Measurements from ENCODE around the gene POLR2E. TPM values are rescaled to one million over a fixed set of nuclear protein-coding genes. Genes with fewer than 3 reads are reported as not detected.
A peak's percentile ranks its signal among the peaks of the same experiment; 100 is the strongest.

POLR2E gene
- total RNA-seq, 1 experiment from 2014 or later, result 261 TPM

DNA sequence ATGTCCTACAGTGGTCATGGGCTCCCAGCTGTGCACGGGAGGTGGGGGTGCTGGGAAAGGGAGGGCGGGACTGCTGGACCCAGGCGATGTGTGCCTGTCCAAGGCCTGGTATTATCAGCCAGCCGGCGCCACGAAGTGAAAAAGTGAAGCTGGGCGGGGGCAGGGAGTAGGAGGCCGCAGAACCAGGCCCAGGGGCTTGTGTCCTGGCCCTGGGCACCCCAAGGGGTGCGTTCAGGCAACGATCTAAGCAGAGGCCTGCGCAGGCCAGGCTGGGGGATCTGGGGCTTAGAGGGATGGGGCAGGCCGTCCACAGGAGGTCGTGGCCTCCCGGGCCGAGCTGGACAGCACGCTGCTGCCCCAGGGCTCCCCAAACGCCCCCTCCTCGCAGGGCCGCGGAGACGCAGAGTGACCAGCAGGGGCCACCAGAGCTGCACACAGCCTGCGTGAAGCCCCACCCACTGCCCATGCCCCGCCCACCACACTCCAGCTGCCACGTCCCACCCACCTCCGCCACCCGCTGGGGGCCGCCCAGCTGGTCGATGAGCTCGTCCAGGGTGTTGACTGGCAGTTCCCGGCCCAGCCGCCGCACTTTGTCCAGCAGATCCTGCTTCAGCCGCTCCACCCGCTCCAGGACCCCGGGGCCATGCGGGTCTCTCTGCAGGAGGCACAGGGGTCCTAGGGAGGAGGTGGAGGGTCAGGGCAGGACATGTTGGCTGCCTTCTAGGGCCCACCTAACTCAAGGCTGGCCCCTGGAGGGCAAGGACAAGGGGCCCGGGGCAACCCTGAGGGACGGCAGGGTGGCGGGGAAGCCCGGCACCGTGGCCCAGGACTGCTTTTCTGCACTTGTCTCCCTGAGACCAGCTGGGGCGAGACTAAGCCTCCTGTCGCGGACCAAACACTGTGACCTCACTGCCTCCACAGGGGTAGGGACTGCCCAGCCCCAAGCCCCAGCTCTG, 18.1 kb upstream of the POLR2E start:
- Mint-ChIP-seq H3K27ac (no peak overlapping the region), H3K36me3 (ENCODE audit: insufficient read depth in 1 of 3, low read depth in 3 of 3) (peaks cover 2 to 12% (median 7%) of the 10 kb centered on the region in 3 experiments; a peak in 5 of 7 replicates), H3K9me3 (no peaks in the 10 kb centered on the region), H3K27me3 (ENCODE audit: low read depth) (peaks cover 2% of the 10 kb centered on the region), H3K4me3 (no peak overlapping the region), H3K4me1 (peaks cover 0 to 9% of the 10 kb centered on the region in 2 experiments; a peak in 2 of 4 replicates)
- Histone ChIP-seq H2BK20ac (ENCODE audit: low read depth, low read length, poor library complexity, severe bottlenecking) (no peak overlapping the region), H4K20me1 (ENCODE audit: control insufficient read depth, insufficient read depth, insufficient read length) (no peaks in the 10 kb centered on the region), H4K8ac (replicated peaks; ENCODE audit: insufficient read length, low read depth, low read length) (no peak overlapping the region), H3K23me2 (ENCODE audit: insufficient read length, low read depth, low read length, poor library complexity, severe bottlenecking) (no peaks in the 10 kb centered on the region), H3K9me3 (ENCODE audit: control insufficient read depth, low read depth, low read length) (no peaks in the 10 kb centered on the region), H3K27ac (ENCODE audit: insufficient read length, low read depth, low read length) (no peak overlapping the region), H3K14ac (ENCODE audit: insufficient read depth, low read length) (no peak overlapping the region), H3K4ac (ENCODE audit: low read depth, low read length) (no peak overlapping the region), H2BK120ac (ENCODE audit: low read depth, low read length, poor library complexity, severe bottlenecking) (no peak overlapping the region), H3K23ac (ENCODE audit: insufficient read length, low read depth, low read length) (no peak overlapping the region), H4K91ac (ENCODE audit: insufficient read length, low read depth, low read length) (peak overlapping the region; percentile 20), H2BK15ac (ENCODE audit: low read depth, low read length) (no peak overlapping the region), H4K5ac (ENCODE audit: insufficient read length, low read depth, low read length) (no peak overlapping the region), H3K79me2 (ENCODE audit: insufficient read depth, low read length) (no peaks in the 10 kb centered on the region), H3K18ac (ENCODE audit: insufficient read length, low read depth, low read length) (no peak overlapping the region), H2BK12ac (ENCODE audit: insufficient read length, low read depth, low read length) (no peak overlapping the region), H3K79me1 (ENCODE audit: insufficient read depth, low read depth, low read length, poor library complexity, severe bottlenecking) (no peaks in the 10 kb centered on the region), H3K9ac (ENCODE audit: extremely low read depth, insufficient read length, low read length) (no peak overlapping the region), H2AK5ac (ENCODE audit: insufficient read length, low read length) (no peak overlapping the region), H3K56ac (ENCODE audit: insufficient read length, low read depth, low read length) (no peak overlapping the region), H3T11ph (ENCODE audit: low read length) (no peak overlapping the region), H3K4me2 (ENCODE audit: insufficient read depth, insufficient read length, low read length) (no peak overlapping the region), H2AFZ (ENCODE audit: low read length) (no peak overlapping the region), H3K4me1 (ENCODE audit: insufficient read depth, low read length) (no peaks in the 10 kb centered on the region), H2BK5ac (ENCODE audit: insufficient read length, low read length) (no peak overlapping the region), H3K27me3 (ENCODE audit: insufficient read depth, low read length) (no peaks in the 10 kb centered on the region)
- peak; percentile 96 for DNase-seq
- no CpG with 5 or more reads among the region's 44 CpGs for WGBS (ENCODE audit: extremely low coverage, insufficient read length, low lambda C conversion rate)
- TF ChIP-seq, protein P1, sequence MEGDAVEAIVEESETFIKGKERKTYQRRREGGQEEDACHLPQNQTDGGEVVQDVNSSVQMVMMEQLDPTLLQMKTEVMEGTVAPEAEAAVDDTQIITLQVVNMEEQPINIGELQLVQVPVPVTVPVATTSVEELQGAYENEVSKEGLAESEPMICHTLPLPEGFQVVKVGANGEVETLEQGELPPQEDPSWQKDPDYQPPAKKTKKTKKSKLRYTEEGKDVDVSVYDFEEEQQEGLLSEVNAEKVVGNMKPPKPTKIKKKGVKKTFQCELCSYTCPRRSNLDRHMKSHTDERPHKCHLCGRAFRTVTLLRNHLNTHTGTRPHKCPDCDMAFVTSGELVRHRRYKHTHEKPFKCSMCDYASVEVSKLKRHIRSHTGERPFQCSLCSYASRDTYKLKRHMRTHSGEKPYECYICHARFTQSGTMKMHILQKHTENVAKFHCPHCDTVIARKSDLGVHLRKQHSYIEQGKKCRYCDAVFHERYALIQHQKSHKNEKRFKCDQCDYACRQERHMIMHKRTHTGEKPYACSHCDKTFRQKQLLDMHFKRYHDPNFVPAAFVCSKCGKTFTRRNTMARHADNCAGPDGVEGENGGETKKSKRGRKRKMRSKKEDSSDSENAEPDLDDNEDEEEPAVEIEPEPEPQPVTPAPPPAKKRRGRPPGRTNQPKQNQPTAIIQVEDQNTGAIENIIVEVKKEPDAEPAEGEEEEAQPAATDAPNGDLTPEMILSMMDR (conservative IDR thresholded peaks at IDR 0.05), result peak; percentile 95
